ENCODE measurements around the gene GNS.

DNA sequence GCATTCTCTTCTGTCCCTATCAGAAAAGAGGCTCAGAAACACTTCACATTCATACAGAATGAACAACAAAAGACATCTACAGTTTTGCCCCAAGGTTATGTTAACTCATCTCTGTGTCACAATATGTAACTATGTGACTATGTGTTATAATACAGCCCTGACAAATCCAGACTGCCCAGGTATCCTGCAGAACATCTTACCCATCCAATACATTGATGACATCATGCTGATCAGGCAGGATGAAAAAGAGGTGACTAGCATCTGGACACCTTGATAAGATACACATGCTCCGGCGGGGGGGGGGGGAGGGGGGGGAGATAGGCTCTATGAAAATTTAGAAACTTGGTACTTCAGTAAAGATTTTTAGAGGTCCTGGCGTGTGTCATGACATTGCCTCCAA, 8.3 kb upstream of the GNS start:
- TF ChIP-seq GABPA (IDR thresholded peaks at IDR 0.05 in 1 of 2, conservative IDR thresholded peaks at IDR 0.05 in 1 of 2) (no peak), RAD21 (IDR thresholded peaks at IDR 0.05) (no peak), YY1 (IDR thresholded peaks at IDR 0.05) (no peak), TAF1 (conservative IDR thresholded peaks at IDR 0.05) (no peak), JUND (IDR thresholded peaks at IDR 0.05) (no peak), ATF3 (IDR thresholded peaks at IDR 0.05) (no peak), HNF4A (conservative IDR thresholded peaks at IDR 0.05) (no peak)
- TF ChIP-seq, protein P1, sequence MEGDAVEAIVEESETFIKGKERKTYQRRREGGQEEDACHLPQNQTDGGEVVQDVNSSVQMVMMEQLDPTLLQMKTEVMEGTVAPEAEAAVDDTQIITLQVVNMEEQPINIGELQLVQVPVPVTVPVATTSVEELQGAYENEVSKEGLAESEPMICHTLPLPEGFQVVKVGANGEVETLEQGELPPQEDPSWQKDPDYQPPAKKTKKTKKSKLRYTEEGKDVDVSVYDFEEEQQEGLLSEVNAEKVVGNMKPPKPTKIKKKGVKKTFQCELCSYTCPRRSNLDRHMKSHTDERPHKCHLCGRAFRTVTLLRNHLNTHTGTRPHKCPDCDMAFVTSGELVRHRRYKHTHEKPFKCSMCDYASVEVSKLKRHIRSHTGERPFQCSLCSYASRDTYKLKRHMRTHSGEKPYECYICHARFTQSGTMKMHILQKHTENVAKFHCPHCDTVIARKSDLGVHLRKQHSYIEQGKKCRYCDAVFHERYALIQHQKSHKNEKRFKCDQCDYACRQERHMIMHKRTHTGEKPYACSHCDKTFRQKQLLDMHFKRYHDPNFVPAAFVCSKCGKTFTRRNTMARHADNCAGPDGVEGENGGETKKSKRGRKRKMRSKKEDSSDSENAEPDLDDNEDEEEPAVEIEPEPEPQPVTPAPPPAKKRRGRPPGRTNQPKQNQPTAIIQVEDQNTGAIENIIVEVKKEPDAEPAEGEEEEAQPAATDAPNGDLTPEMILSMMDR (IDR thresholded peaks at IDR 0.05; ENCODE audit: low read depth, low read length, missing input control), result no peak
- TF ChIP-seq, protein P2, sequence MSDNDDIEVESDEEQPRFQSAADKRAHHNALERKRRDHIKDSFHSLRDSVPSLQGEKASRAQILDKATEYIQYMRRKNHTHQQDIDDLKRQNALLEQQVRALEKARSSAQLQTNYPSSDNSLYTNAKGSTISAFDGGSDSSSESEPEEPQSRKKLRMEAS (IDR thresholded peaks at IDR 0.05), result no peak

All from liver (tissue), 3 donors.